HG02759 (cell line): ENCODE results near the gene ZNF717.
"Not testable (repeated sequence)": the region's sequence is repeated elsewhere in the genome, so short reads cannot be mapped to it uniquely, and the experiment has no call there.

Source experiments
- ATAC-seq: cut with Tn5 transposase; IDR thresholded peaks from one replicate; pipeline ENCODE4 v1.9.1; 2021; ENCODE audit warnings: mild to moderate bottlenecking, moderate library complexity; ENCODE audit not compliant: unreplicated experiment

ZNF717 gene

DNA sequence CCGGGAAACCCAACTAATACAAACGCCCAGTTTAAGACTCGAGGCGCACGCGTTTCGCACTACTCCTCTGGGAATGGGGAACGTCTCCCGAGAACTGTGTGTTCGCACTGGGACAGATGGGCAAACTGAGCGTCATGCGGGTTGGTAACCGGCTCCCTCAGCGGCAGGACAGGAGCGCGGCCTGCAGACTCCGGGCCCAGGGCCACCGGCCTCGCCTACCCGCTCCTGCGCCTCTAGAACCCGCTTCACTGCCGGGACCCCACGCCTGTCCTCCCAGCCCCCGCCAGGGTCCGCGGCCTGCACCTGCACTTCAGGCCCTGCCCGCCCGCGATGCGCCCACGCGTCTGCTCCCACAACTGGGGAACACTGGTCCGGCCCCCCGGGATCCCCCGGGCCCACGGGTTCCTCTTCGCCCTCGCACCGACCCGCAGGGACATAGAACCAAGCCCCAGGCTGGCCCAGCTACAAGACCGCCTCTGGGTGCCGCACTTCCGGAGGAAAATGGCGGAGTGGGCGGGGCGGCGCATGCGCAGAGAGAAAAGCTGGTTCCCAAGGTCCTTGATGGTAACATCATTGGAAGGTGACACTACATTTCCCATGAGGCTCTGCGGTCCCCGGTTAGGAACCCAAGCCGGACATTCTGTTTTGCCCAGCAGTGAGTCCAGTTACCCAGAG, at the start of gene ZNF717:
Gene ZNF717, minus strand, starts transcription at position 469 of the 675 bp plus-strand sequence. CDS start 2,187 bp downstream, outside the sequence.
- ATAC-seq: not testable (repeated sequence)

DNA sequence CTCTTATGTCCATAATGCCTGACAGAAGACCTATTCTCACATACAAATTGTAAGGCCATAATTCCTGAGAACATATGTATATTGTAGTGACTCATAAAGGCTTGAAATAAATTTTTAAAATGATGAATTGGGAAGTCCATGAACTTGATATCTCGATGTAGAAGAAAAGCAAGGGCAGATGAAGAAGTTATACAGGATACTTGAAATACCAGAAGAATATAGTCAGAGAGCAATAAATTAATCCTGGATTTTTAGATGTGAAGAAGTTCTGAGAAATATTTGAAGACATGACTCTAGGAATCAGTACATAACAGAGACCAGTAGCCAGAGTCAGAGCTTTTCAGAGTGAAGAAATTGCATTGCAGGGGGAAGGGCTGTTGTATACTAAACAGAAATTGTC, 45.7 kb upstream of the ZNF717 start:
- ATAC-seq: not testable (repeated sequence)

DNA sequence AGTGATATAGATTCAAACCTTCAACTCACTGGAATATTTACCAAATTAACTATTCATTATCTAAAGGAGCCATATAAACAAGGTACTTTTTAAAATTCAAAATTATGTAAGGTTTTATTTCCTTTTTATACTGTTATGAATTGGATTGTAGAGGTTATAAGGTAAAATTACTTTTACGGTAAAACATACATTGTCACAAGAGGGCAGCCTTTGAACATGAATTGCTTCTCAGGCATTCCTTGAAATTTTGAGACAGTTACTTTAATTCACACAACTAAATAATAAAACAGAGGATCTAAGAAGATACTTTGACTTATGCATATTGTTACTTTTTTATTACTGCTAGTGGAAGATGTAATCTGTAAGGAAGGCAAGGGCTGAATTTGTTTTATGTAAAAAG, 32.7 kb upstream of the ZNF717 start:
- ATAC-seq: not testable (repeated sequence)

DNA sequence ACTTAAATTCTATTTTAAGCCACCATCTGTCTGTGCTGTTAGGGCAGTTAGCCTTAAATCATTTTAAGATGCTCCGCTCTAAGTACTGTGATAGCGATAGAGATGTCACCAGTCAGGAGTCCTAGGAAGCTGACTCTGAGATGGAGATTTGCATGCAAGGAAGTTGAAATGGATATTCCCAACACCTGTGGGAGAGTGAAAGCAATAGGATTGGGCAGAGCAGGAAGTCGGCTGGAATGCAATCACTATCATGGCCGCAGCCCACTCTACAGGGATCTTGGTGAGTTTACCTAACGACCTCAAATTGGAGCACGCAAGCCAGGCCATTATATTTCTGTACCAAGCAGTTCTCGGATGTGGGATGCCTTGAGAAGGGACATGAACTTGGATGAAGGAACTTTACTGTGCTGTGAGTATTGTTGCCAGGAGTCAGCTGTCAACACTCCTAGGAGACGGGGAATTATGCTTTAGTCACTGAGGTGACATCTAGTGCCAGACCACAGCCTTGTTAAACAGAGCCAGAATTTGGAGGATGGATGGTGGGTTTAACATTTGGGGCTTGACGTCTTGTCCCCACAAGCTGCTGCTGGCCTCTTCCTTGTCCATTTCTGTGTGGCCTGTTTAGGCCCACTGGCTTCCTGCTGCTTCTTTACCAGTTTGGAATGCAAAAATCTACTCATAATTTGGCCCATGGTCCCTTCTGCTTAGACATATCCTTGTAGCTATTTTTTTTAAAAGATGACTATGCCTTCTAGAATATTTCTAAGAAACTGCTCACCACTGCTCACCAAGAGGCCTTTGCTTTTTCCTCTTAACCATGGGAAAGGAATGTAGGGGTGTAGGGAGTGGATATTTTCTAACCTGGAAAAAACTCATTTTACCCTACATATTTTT, 31.2 kb upstream of the ZNF717 start:
- not testable (repeated sequence) for ATAC-seq

DNA sequence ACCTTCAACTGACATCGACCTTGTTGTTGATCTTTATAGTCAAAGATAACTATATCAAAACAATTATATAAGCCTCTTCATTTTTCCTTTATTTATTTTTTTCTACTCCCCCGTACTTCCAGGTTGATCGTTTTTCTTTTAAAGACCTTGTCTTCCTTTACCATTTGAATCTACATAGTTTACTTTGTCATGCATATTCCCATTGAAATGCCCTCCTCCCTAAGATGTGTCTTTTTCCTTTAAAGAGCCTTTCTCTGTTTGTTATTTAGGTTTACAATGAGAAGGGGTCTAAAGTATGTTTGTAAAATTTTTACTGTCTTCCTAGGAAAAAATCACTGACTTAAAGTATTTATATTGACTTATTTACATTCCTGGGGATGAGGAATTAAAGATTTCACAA, 29.4 kb upstream of the ZNF717 start:
- no peak for ATAC-seq

DNA sequence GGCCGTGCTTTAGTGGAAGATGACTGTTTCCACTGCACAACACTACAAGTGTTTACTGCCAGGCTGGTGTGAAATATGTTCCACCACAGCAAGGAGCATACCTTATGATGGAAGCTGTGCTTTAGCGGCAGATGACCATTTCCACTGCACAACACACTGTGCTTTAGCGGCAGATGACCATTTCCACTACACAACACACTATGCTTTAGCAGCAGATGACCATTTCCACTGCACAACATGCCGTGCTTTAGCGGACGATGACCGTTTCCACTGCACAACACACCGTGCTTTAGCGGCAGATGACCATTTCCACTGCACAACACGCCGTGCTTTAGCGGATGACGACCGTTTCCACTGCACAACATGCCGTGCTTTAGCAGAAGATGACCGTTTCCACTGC, 2.8 kb downstream of the ZNF717 start:
- ATAC-seq: no peak

DNA sequence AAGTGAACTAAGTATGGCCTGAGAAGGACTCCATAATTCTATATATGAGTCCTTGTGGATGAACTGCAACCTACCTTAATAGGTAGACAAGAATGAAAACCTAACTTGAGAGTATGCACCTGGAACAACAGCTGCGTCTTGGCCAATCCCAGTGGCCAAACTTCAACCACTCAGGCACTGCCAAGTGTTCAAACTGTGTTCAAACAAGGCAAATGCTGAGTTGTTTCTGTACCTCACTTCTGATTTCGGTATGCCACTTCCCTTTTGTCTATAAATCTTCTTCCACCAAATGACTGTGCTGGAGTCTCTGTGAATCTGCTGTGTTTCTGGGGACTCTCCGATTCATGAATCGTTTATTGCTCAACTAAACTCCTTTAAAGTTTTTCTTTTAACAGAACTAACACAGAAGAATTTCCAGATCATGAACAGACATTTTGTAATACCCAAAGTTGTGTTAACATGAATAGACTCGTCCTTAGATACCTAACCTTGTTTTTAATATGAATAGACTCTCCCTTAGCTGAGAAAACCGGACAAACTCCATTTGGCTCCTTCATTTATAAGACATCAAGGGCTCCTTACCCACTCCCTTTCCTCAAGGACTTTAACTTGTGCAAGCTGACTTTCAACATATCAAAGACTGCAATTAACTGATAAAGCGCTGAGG, 4.1 kb downstream of the ZNF717 start:
- ATAC-seq: no peak

DNA sequence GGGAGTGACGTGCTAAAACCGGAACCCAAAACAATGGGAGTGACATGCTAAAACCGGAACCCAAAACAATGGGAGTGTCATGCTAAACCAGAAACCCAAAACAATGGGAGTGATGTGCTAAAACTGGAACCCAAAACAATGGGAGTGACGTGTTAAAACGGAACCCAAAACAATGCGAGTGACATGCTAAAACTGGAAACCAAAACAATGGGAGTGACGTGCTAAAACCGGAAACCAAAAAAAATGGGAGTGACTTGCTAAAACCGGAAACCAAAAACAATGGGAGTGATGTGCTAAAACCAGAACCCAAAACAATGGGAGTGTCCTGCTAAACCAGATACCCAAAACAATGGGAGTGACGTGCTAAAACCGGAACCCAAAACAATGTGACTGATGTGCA, 7.6 kb downstream of the ZNF717 start:
- ATAC-seq: not testable (repeated sequence)

DNA sequence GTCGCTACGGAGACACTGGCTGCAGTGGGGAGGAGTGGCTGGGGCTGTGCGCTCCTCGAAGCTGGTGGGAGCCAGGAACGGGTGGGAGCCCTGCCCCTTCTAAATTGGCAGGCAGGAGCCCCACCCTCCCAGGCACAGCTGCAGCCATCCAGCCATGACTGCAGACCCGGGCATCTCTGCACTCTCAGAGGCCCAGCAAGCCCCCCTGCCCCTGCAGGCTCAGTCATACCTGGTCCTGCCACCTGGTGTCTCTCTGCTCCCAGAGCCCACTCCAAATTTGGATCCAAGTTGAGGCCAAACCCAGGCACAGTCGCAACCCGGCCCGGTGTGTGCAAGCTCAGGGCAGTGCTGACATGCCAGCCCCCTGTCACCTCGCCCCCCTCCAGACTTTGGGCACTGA, 13.7 kb downstream of the ZNF717 start:
- ATAC-seq: not testable (repeated sequence)

DNA sequence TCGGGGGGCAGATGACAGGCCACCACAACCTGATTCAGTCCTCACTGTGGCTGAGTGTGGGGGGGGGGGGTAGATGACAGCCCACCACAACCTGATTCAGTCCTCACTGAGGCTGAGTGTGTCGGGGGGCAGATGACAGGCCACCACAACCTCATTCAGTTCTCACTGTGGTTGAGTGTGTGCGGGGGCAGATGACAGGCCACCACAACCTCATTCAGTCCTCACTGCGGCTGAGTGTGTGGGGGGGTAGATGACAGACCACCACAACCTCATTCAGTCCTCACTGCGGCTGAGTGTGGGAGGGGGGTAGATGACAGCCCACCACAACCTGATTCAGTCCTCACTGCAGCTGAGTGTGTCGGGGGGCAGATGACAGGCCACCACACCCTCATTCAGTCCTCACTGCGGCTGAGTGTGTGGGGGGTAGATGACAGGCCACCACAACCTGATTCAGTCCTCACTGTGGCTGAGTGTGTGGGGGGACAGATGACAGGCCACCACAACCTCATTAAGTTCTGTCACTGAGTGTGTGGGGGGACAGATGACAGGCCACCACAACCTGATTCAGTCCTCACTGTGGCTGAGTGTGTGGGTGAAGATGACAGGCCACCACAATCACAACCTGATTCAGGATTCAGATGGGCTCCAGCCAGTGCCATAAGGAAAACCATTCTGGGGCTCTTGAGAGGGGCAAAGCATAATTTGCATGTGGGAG, 16.9 kb downstream of the ZNF717 start:
- no peak for ATAC-seq

DNA sequence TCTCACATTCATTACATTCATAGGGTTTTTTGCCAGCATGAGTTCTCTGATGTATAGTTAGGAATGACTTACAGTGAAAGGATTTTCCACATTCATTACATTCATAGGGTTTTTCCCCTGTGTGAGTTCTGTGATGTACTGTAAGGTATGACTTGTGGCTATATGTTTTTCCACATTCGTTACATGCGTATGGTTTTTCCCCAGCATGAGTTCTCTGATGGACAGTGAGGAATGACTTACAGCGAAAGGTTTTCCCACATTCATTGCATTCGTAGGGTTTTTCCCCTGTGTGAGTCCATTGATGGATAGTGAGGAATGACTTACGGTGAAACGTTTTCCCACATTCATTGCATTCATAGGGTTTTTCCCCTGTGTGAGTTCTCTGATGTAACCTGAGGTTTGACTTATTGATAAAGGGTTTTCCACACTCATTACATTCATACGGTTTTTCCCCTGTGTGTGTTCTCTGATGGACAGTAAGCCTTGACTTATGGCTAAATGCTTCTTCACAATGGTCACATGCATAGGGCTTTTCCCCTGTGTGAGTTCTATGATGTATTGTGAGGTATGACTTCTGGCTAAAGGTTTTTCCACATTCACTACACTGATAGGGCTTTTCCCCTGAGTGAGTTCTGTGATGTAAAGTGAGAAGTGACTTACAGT, 47.4 kb downstream of the ZNF717 start:
- ATAC-seq: no peak

DNA sequence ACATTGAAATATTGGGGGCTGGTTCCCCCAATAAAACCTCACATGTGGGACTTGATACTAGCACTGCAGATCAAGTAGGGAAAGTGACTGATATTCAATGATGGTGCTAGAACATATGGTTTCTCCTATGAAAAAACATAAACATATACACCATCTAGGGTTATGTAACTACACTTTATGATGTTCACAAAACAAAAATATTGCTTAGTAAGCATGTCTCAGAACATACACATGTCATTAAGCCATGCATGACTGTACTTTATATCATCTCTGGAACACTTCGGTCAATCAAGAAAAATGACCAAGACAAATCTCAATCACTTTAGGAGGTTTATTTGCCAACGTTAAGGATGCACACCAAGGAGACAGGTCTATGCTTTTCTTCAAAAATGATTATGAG, 57.4 kb downstream of the ZNF717 start:
- no peak for ATAC-seq

DNA sequence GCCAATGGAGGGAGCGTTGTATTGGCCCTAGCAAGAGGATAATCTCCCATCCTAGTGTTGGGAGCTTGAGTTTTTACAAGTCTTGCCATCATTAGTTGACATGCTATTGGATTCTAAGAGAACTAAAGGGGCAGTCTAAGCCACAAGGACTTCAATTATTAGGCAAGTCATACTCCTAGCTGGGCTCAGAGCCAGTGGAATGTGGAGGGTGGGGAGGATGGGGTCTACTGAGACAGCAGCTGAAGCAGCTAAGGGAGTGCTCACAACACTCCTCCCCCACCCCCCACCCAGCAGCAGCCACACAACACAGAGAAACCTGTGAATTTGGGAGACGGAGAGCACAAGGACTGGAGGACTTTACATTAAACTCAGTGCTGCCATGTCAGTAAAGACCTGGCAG, 93.3 kb downstream of the ZNF717 start:
- ATAC-seq: no peak

DNA sequence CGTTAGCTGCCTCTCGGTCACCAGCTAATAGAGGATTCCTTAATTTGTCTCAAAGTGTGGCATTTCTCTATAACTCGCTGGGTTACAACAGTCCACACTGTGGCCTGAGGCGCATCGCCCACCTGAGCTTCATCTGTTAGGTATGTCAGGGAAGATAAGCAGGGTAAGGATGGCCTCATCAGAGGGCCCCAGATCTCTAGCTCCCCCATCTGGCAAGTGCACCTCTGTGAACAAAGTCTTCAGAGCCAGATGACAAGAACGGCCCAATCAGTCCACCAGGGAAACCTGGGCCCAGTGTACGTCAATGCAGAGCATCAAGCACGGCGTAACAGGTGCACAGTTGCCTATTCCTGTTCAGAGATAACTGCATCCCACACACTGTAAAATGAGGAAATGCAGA, 98.0 kb downstream of the ZNF717 start:
- no peak for ATAC-seq
